GM10266 (cell line): Measurements from ENCODE around the gene C4orf36.

Source experiments
- DNase-seq: peaks from one replicate; pipeline ENCODE4 v3.0.0; 2012; ENCODE audit errors: extremely low spot score
- TF ChIP-seq, protein P1 (sequence below): IDR thresholded peaks from 2 replicates; pipeline ENCODE4 v1.5.1; 2012; ENCODE audit warnings: mild to moderate bottlenecking, low read depth; ENCODE audit not compliant: control insufficient read depth, insufficient read depth; ENCODE audit errors: missing control alignments

The C4orf36 gene

DNA sequence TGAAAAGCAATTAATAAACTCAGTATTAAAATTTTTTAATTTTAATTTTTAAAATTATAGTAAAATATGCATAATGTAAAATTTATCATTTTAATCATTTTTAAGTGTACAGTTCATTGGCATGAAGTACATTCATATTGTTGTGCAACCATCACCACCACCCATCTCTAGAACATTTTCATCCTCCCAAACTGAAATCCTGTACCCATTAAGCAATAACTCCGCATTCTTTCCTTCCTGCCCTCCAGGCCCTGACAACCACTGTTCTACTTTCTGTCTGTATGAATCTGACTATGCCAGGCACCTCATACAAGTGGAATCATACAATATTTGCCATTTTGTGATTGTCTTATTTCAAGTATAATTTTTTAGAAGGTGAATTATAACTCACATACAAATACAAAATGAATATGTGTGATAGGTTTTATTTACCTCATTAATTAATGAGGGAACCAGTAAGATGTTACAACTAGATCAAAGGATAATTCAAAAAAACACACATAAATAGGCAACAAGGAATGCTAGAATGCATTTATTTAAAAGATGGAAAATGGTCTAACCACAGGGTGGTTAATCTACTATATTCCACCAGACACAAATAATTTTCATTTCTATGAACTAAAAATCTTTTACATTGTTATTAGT lies 29.5 kb upstream of the C4orf36 start:
- no peak for DNase-seq
- TF ChIP-seq, protein P1, sequence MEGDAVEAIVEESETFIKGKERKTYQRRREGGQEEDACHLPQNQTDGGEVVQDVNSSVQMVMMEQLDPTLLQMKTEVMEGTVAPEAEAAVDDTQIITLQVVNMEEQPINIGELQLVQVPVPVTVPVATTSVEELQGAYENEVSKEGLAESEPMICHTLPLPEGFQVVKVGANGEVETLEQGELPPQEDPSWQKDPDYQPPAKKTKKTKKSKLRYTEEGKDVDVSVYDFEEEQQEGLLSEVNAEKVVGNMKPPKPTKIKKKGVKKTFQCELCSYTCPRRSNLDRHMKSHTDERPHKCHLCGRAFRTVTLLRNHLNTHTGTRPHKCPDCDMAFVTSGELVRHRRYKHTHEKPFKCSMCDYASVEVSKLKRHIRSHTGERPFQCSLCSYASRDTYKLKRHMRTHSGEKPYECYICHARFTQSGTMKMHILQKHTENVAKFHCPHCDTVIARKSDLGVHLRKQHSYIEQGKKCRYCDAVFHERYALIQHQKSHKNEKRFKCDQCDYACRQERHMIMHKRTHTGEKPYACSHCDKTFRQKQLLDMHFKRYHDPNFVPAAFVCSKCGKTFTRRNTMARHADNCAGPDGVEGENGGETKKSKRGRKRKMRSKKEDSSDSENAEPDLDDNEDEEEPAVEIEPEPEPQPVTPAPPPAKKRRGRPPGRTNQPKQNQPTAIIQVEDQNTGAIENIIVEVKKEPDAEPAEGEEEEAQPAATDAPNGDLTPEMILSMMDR: no peak

GRCh38 chr4:86919561-86920223 lies 27.5 kb upstream of the C4orf36 start:
- DNase-seq: no peak
- TF ChIP-seq, protein P1: no peak

DNA sequence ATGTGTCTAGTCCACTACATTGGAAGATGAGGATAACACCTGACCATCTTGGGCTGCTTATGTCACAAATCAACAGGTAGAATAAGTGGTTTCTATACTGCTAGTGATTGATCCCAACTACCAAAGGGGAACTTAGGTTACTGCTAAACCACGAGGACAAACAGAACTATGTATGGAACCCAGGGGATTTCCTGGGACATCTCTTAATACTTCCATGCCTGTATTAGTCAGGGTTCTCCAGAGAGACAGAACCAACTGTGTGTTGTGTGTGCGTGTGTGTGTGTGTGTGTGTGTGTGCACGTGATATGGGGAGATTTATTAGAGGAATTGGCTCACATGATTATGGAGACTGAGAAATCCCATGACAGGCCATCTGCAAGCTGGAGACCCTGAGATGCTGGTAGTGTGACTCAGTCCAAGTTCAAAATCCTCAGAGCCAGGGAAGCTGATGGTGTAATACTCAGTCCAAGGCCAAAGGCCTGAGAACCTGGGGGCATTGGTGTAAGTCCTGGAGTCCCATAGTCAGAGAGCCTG lies 26.4 kb upstream of the C4orf36 start:
- no peak for DNase-seq
- TF ChIP-seq, protein P1: no peak

DNA sequence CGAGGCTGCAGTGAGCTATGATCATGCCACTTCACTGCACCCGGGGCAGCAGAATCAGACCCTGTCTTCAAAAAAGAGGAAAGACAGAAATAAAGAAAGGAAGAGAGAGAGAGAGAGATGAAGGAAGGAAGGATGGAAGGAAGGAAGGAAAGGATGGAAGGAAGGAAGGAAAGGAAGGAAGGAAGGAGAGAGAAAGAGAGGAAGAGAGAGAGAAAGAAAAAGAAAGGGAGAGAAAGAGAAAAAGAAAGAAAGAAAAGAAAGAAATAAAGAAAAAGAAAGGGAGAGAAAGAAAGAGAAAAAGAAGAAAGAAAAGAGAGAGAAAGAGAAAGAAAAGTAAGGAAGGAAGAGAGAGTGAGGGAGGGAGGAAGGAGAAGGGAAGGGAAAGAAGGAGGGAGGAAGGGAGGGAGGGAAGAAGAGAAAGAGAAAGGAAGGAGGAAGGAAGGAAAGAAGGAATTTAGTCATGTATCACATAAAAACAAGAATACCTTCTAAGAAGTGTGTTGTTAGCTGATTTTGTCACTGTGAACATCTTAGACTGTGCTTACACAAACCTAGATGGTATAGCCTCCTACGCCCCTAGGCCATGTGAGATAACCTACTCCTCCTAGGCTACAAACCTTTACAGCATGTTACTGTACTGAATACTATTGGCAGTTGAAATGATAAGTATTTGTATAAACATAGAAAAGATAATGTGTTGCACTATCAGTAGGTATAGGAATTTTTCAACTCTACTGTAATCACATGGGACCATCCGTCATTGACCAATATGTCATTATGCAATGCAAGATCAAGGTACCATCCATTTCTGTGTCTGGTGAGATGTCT lies 25.2 kb upstream of the C4orf36 start:
- no peak for DNase-seq
- TF ChIP-seq, protein P1: no peak

DNA sequence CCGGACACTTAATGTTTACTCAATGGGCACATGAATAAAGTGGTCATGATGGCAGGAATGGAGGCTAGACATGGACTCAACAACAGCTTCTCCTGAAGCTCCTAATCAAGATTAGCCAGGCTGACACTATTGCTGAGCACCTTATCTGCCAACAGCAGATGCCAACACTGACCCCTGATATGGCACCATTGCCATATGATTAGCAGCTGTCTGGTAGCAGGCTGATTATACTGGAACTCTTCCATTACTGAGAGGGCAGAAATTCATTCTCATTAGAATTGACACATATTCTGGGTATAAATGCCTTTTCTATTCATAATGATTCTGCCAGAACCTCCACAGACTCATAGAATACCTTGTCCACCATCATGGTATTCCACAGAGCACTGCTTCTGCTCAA lies 24.2 kb upstream of the C4orf36 start:
- no peak for DNase-seq
- TF ChIP-seq, protein P1: no peak

- TF ChIP-seq, protein P1: no peak
- DNase-seq: no peak
These were observed 18.8 kb upstream of the C4orf36 start for GRCh38 chr4:86910820-86911684.
